Right lung (tissue), 5 donors: ENCODE results near the gene UQCRHL. TPM values are rescaled to one million over a fixed set of nuclear protein-coding genes. Genes with fewer than 3 reads are reported as not detected.
A peak's percentile ranks its signal among the peaks of the same experiment; 100 is the strongest.
"Not testable (repeated sequence)": the region's sequence is repeated elsewhere in the genome, so short reads cannot be mapped to it uniquely, and the experiment has no call there.

Source experiments
- DNase-seq, 2 donors: peaks; one replicate each; pipeline ENCODE4 v3.0.0-alpha.2; 2013
- polyA plus RNA-seq, 5 donors: library from polyadenylated mRNA; unstranded; fragments of 120-200 nt; gene quantifications; one replicate each; pipeline versions ENCODE4 v1.2.1 to v1.2.3, GENCODE V29; 2013; ENCODE audit warnings: inconsistent platforms in 1 of 5, low replicate concordance in 1 of 5; ENCODE audit not compliant: insufficient read length in 5 of 5, insufficient read depth in 1 of 5

UQCRHL gene
- polyA plus RNA-seq, 5 donors, result 1.8 to 2.9 (median 2.8) TPM

DNA sequence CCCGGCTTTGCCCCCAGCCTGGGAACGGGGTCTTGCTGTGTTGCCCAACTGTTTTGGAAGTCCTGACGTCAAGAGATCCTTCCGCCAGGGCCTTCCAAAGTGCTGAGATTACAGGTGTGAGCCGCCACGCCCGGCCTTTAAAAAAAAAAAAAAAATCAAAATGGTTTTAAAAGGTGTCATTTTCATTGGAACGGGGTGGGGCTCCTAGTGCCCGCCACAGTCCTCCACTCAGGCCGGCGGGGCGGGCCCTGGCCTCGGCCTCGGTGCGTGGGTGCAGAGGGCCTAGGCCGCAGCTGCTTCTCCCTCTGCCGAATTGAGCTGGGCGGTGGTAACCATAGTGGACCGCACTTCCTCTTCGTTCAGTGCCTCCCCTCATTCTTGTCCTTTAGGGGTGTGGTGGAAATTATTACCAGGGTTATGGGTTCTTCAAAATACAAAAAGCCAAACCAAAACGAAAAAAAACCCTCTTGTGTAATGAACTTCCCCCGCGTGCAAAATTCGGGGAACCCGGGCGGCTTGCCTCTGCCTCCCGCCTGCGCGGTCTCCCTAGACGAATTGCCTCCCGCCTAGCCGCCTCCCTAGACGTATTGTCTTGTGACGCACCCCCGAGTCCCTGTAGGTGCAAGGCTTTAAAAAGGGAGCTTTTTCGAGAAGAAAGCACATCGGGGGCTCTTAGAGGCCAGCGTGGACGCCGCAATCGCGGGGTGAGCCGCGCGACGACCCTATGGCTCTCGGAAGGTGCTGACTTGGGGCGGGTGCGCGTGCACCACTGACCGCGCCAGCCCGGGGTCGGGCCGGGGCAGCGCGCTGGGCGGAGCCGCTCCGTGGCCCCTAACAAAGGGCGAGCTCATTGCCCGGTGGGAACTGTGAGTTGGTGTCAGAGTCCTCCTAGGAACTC, 29.6 kb upstream of the UQCRHL start:
- DNase-seq, result no peak

DNA sequence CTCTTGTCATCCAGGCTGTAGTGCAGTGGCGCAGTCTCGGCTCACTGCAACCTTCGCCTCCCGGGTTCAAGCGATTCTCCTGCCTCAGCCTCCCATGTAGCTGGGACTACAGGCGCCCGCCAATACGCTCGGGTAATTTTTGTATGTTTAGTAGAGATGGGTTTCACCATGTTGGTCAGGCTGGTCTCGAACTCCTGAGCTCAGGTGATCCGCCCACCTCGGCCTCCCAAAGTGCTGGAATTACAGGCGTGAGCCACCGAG, 29.0 kb upstream of the UQCRHL start:
- DNase-seq, result not testable (repeated sequence)

DNA sequence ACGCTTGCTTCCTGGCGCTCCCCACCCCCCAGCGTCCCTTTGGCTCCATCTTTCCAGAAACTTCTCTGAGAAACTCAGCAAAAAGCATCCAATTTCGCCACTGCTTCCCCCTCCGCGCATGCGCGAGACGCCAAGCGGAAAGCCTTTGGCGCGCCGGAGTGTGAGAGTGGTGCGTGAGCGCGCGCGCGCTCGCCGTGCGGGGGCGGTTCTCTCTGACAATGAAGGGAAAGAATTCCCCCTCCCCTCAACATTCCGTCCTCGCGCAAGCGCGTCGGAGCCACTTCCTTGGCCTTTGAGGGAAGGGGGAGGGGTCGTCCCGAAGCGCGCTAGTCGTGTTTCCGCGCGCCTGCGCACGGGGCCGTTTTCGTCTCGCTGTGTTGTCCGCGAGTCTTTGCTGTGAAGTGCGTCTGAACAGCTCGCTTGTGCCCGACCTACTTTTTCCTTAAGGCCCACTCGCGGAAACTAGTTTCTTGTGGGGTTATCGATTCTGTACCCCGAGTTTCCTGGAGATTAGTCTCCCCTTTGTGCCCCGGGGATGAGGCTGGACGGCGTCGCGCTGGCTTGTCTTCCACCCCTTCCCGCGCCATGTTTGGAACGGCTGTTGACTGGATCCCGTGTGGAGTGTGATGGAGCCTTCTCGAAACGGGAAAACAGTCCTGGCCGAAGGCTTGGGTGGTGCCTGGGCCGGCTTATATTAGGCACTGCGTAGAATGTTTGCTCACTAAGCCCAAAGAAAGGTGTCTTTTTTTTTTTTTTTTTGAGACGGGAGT, 28.5 kb upstream of the UQCRHL start:
- peak; percentile 100 for DNase-seq

DNA sequence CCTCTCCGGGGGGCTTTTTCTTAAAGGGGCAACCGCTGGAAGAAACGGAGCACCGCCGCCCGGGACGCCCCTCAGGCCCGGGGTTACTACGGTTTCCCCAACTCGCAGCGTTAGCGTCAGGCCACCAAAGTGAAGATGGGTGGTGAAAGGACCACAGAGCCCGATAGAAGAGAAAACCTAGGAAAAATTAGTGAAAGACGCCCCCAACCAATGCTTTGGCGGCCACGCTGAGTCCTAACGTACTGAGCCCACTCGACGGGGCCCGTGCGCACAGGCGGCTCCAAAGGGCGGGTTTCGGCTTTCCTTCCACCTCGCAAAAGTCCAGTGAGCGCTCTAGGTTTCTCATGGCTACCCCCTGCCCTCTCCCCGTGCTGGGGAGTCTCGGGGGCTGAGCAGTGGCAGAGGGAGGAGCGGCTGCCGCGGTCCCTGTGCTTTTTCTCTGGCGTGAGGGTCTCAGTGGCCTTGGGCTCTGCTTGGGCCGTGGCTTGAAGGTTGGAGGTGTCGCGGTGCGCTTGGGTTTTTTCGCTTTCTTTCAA, 27.8 kb upstream of the UQCRHL start:
- DNase-seq, result no peak

DNA sequence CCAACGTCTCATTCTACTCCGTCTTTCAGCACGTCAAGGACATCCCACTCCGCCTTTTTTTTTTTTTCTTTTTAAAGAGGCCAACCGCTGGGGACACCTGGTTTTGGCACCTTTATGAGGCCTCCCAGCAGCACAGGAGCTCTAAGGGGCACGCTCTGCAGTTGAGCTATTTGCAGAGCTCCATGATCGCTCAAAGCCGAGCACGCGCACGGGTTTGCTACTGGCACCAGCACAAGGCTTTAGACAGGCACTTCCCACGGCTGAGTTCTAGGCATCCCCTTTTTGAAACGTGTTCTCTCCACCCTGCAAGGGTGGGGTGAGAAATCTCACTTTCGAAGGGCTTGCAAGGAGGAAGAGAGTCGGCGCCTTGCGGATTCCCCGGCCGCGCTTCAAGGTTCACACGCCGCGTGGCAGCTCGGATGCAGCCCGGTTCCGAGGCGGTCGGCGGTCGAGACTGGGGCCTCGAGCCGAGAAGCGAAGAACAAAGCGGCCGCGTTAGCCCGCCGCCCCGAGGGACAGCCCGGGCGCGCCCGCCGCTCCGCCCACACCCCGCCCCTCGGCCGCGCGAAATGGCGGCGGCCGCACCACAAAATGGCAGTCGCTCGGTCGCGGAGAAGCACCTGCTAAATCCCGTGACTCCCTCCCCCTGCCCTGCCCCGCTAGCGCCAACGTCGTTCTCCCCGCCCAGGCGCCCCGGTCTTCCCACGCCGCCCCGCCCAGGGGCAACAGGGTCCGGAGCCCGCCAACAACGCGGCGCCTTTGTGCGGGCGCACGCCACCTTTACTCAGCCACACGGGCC, 27.2 kb upstream of the UQCRHL start:
- peak; percentile 91 to 93 for DNase-seq

DNA sequence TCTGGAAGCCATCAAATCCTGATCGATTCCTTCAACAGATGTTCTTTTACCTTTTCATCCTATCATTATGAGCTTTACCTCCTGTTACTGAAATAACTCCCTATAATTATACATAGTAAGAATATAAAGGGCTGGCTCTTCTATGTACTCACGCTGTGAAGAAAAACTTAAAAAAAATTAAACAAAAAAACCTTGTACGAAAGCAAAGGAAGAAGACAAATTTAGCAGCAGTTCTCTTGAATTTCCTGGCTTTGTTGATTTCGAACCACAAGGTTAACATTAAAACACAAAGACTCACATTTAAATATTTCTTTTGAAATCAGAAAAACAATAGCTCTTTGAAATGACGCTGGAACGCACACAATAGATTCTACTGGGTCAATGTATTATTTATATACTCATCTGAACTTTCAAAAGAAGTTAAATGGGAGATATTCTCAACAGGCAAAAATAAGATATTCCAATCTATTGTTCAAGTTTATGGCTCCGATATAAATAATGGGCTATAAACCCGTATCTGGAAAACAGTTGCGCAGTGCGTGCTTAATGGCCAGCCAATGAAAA, 26.5 kb upstream of the UQCRHL start:
- no peak for DNase-seq

DNA sequence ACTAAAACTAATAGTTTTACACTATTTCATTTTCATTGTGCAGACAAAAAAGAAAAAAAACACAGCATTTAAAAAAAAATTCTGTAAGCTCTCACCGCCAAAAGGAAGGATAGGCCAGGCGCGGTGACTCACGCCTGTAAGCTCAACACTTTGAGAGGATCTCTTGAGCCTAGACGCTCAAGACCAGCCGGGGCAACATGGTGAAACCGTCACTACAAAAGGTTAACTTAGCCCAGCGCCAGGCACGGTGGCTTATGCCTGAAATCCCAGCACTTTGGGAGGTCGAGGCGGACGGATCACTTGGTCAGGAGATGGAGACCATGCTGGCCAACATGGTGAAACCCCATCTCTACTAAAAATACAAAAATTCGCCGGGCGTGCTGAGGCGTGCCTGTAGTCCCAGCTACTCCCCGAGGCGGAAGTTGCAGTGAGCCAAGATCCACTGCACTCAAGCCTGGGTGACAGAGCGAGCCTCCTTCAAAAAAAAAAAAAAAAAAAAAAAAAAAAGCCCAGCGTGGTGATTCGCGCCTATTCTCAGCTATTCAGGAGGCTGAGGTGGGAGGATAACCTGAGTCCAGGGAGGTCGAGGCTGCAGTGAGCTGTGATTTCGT, 25.7 kb upstream of the UQCRHL start:
- DNase-seq, result no peak

DNA sequence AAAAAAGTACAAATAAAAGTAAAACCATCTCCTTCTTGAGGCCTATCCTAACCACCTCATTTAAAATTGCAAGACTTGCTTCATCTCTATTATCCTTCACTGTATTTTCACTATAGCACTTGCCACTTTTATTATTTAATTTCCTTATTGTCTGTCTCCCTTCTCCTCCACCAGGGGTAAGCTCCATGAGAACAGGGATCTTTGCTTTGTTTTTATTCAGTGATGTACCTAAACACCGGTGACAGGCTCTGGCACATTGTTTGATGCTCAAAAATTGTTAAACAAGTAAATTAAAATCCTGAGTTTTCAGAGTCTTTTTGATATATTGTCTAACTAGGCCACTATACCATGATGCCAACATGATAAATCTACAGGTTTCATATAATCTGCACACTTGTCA, 22.8 kb upstream of the UQCRHL start:
- no peak for DNase-seq

DNA sequence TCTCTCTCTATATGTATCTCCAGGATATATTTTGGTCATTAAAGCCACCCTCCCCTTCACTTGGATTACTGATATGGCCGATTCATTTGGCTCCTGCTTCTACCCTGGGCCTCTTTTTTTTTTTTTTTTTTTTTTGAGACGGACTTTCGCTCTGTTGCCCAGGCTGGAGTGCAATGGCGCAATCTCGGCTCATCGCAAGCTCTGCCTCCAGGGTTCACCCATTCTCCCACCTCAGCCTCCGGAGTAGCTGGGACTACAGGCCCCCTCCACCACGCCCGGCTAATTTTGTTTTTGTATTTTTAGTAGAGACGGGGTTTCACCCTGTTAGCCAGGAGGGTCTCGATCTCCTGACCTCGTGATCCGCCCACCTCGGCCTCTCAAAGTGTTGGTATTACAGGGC, 21.5 kb upstream of the UQCRHL start:
- not testable (repeated sequence) for DNase-seq

DNA sequence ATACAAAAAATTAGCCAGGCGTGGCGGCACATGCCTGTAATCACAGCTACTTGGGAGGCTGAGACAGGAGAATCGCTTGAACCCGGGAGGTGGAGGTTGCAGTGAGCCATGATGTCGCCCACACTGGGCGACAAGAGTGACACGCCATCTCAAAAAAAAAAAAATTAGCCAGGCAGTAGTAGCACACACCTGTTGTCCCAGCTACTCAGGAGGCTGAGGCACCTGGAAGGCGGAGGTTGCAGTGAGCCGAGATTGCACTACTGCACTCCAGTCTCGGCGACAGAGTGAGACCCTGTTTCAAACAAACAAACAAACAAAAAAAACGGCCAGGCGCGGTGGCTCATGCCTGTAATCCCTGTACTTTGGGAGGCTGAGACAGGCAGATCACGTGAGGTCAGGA, 20.1 kb upstream of the UQCRHL start:
- DNase-seq, result not testable (repeated sequence)

DNA sequence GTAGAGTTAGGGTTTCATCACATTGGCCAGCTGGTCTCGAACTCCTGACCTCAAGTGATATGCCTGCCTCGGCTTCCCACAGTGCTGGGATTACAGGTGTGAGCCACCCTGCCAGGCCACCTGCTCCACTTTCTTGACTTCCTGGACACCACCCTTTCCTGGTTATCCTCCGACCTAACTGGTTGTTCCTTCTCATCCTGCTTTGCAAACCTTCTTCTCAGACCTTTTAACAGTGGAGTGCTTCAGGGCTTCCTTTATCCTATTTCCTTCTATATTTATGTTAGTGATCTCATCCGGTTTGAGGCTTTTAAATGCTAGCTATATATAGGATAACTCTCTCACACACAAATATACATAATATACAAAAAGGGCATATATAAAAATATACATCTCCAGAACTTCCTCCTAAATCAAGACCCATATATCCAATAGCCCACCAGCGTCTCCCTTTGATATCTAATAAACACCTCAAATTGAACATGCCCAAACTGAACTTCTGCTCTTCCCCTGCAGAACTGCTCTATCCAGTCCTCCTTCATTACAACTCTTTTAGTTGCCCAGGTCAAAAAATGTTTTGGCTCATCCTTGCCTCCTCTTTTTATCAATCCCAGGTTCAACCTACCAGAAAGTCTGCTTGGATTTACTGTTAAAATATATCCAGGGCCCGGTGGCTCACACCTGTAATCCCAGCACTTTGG, 19.5 kb upstream of the UQCRHL start:
- no peak for DNase-seq

DNA sequence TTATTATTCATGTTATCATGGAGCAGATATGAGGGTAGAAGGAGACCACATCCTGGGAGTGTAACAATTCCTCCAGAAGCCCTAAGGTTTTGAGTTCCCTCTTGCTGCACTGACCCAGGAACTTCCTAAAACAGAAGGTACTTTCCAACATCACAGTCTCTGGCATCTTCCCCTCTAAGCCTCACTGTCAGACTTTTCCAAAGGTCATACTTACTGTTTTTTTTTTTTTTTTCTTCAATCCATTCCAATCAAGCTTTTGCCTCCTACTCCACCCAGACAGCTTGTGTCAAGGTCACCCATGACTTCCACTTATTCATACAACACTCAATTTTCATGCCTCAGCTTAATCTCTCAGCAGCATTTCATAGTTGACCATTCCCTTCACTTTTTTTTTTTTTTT, 18.4 kb upstream of the UQCRHL start:
- DNase-seq, result no peak

DNA sequence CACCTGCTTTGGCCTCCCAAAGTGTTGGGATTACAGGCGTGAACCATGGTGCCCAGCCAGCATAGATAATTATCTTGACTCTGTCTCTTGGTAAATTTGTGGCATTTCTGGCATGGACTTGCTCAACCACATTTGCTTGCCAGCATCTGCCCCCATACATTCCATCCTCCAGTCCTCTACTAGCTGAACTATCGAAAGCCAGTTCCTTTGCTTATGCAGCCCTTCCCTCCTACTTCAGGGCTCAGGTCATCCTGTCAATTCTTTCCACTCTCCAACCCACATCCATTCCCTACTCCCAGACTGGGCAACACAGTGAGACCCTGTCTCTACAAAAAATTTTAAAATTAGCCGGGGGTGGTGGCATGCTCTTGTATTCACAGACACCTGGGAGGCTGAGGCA, 13.0 kb upstream of the UQCRHL start:
- DNase-seq, result no peak

DNA sequence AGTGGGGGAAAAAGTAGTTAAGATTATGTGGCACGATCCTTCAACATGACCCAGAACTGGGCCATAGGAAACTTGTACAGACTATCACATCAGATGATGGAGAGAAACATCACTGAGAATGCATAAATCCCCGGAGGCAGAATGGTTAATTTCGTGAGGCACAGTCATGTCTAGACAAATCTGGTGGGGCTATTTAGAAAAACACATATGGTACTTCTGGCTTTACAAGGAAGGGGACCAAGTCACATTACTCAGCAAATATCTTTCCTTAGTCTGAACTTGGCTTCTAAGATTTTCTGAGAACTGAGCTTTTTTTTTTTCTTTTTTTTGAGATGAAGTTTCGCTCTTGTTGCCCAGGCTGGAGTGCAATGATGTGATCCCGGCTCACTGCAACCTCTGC, 9.2 kb upstream of the UQCRHL start:
- DNase-seq, result no peak

DNA sequence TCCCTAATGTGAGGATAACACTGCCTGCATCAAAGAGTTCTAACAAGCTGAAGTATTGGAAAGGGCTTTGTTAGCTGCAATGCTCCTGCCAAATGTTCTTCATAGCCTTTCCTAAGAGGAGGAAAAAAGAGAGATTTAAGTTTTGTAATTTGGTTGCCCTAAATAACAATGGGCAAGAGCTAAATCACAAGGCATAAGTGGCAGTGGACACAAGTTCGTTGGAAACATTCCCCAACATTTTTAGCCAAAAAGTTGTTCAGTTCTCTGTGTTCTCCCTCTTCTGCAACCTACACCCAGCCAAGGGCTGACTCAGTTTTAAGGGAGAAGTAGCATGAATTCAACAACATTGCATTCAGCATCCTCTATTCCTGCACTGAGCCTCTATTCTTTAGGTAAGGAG, 2.6 kb upstream of the UQCRHL start:
- no peak for DNase-seq

DNA sequence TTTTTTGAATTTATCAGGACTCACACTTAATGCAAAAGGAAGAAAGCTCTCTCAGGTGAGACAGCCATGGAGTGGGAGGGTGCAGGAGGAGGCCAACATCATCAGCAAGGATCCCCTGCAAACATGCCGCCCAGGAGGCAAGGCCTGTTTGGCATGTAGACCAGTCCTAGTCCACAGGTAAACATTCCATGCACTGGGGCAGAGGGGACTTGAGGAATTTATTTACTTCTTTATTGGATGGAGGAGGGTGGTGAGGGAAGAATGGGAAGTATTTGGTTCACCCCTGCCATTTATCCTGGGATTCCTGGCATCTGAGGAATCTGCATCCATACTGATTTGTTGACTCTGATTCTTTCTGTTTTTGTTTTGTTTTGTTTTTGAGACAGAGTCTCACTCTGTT, 1.5 kb upstream of the UQCRHL start:
- no peak for DNase-seq

DNA sequence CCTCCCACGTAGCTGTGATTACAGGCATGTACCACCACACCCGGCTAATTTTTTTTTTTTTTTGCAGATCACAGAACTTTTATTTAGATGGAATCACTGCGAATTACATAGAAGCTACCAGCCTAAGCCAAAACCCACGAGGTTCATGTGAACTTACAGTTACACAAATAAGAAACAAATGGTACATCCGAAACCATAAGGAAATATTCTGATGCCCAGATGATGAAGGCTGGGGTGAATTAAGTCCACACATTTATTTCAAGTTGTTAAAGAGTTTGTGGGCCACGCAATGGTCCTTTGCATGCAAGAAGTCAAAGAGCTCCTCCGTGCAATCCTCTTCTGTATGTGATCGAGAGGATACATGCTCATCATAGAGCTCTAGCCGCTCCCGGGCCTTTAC, 328 bp downstream of the UQCRHL start:
- no peak for DNase-seq

DNA sequence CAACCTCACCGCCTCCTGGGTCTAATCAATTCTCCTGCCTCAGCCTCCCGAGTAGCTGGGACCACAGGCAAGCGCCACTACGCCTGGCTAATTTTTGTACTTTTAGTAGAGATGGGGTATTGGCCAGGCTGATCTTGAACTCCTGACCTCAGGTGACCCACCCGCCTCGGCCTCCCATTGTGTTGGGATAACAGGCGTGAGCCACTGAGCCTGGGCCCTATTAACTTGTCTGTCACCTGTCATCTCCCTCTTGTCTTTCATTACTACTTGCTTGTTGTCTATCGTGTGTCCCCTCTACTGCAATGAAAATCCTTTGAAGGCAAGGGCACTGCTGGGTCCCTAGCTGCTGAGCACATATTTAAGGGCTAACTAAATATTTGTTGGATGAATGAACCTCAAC, 3.4 kb downstream of the UQCRHL start:
- no peak for DNase-seq

DNA sequence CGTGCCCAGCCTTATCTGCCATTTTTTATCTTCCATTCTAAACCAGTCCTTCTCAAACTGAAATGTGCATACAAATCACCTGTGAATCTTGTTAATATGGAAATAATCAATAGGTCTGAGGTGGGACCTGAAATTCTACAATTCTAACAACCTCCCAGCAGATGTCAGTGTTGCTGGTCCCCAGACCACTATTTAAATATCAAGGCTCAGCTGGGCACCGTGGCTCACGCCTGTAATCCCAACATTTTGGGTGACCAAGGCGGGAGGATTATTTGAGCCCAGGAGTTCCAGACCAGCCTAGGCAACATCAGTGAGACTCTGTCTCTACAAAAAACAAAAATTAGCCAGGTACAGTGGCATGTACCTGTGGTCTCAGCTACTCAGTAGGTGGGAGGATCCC, 4.1 kb downstream of the UQCRHL start:
- DNase-seq, result no peak

DNA sequence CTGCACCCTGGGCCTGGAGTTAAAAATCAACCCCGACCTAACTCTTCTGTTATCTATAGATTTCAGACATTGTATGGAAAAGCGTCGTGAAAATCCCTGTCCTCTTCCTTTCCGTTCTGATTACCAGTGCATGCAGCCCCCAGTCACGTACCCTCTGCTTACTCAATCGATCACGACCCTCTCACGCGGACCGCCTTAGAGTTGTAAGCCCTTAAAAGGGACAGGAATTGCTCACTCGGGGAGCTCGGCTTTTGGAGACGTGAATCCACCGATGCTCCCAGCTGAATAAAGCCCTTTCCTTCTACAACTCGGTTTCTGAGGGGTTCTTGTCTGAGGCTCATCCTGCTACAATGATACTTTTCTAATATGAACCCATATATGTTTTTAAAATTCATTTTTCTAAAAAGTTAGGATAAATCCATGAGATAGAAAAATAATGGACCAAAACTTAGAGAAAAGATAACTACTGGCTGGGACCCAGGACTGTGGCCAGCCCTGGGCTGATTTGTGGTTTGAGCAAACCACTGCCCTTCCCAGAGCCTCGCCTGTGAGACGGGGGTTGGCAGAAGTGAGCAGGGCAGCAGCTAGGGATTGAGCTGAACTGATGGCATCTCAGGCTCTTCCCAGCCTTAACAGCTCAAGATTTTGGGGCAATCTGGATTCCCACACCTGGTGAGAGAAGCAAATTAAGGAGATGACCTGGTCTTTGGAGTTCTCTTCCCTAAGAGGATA, 5.0 kb downstream of the UQCRHL start:
- DNase-seq, result no peak
